ENCODE measurements around the gene CDK14. TPM values are rescaled to one million over a fixed set of nuclear protein-coding genes. Genes with fewer than 3 reads are reported as not detected.
A peak's percentile ranks its signal among the peaks of the same experiment; 100 is the strongest.

Gene CDK14
- total RNA-seq, 1 donor from 2014 or later: 58.6 TPM

DNA sequence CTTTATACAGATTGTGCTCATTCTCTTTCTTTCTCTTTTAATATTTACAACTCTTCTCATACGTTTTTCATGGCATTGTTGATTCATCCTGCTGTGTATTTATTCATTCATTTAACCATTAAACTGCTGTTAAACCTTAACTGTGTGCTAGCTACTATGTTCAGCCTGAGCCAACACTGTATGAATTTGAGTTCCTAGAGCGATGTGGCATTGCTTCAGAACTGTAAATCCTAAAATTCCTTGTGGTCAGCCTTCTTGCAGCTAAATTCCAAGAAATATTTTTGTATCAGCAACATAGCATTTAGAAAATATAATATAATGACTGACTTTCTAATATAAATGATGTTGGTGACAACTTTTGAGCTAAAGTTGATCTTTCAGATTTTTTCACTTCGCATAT is 483.4 kb downstream of the CDK14 start:
- intact Hi-C loops (cut with DNase I): no loop called here
- H3K27me3 ChIP-seq (ENCODE audit: low read depth): no peaks in the 10 kb centered on the region
- no peak overlapping the region for H3K27ac ChIP-seq
- DNase-seq (no peak), ATAC-seq (no peak)
- TF ChIP-seq, protein P1, sequence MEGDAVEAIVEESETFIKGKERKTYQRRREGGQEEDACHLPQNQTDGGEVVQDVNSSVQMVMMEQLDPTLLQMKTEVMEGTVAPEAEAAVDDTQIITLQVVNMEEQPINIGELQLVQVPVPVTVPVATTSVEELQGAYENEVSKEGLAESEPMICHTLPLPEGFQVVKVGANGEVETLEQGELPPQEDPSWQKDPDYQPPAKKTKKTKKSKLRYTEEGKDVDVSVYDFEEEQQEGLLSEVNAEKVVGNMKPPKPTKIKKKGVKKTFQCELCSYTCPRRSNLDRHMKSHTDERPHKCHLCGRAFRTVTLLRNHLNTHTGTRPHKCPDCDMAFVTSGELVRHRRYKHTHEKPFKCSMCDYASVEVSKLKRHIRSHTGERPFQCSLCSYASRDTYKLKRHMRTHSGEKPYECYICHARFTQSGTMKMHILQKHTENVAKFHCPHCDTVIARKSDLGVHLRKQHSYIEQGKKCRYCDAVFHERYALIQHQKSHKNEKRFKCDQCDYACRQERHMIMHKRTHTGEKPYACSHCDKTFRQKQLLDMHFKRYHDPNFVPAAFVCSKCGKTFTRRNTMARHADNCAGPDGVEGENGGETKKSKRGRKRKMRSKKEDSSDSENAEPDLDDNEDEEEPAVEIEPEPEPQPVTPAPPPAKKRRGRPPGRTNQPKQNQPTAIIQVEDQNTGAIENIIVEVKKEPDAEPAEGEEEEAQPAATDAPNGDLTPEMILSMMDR (IDR thresholded peaks at IDR 0.05): no peak
- no peak overlapping the region for H3K4me3 ChIP-seq
- H3K4me1 ChIP-seq: peaks cover 8% of the 10 kb centered on the region
- H3K9me3 ChIP-seq: no peaks in the 10 kb centered on the region
- H3K36me3 ChIP-seq: no peaks in the 10 kb centered on the region

DNA sequence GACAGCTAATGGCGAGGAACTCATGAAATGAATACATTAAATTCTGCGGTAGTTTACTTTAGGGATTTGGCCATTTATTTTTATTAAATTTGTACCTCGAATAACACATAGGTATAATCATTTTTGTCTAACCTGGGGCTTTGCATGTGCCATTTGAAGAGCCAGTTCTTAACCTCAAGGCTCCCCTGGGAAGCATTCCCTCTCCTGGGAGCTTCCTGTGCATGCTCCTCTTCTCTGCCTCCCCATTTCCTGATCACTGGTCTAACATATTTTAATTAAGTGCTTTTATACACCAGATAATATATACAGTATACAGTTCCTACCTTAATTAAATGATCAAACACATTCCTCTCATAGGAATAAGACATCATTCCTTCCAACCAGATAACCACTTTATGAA is 484.2 kb downstream of the CDK14 start:
- DNase-seq (no peak), ATAC-seq (no peak)
- H3K4me3 ChIP-seq: no peak overlapping the region
- no peaks in the 10 kb centered on the region for H3K36me3 ChIP-seq
- no peaks in the 10 kb centered on the region for H3K27me3 ChIP-seq (ENCODE audit: low read depth)
- intact Hi-C loops (cut with DNase I): loop anchor here (10.0 kb wide), 1 partner anchor 804 kb away; the partner anchor contains the start of gene MTERF1
- peaks cover 8% of the 10 kb centered on the region for H3K4me1 ChIP-seq
- H3K27ac ChIP-seq: no peak overlapping the region
- H3K9me3 ChIP-seq: no peaks in the 10 kb centered on the region
- TF ChIP-seq, protein P1 (IDR thresholded peaks at IDR 0.05): no peak

DNA sequence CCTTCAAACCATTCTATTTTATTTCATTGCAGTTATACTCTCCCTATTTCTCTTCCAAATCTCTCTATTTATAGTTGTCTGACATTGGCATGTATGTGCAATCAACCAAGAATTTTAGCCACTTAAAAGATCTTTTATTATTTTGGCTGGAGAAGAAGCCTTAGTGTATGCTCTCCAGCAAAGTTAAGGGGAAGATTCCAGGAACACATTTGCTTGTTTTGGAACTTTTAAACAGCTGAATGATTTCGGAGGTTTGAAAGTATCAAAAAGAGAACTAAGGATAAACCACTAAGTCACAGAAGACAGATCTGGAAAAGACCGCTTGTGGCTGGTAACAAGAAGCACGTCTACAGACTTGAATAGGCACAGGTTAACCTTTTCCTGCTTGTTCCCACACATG is 485.9 kb downstream of the CDK14 start:
- no peak overlapping the region for H3K27ac ChIP-seq
- H3K27me3 ChIP-seq (ENCODE audit: low read depth): no peaks in the 10 kb centered on the region
- TF ChIP-seq, protein P1 (IDR thresholded peaks at IDR 0.05): no peak
- no peaks in the 10 kb centered on the region for H3K36me3 ChIP-seq
- peaks cover 8% of the 10 kb centered on the region for H3K4me1 ChIP-seq
- H3K9me3 ChIP-seq: no peaks in the 10 kb centered on the region
- no peak for DNase-seq
- H3K4me3 ChIP-seq: no peak overlapping the region
- intact Hi-C loops (cut with DNase I): loop anchor here (10.0 kb wide), 1 partner anchor 803 kb away; the partner anchor contains the start of gene MTERF1
- ATAC-seq: no peak

DNA sequence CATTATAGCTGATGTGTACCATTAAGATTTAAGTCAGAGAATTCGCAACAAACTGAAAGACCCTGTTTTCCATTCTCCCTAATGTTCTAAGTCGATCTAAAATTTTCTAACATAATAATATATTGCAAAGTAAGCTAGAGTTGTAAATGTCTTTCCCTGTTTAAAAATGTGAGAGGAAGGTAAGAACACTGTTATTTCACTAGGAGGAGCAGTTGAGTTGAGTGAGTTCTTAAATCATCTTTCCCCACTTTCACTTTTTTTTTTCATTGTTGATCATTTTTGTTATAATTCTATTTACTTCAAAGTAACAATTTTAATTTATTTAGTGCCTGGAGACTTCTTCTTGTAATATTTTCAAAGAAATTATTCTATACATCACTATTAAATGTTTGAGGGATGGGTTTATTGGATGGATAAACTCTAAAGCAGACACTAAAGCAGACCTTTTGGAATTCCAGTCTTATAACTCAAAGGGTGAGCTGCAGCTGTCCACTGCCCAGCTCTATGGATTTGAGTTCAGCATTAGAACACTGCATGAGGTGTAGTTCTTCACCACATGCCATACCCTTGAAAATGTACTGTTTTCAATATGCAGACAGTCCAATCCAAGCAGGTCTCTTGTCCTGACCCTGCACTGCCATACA is 486.9 kb downstream of the CDK14 start:
- TF ChIP-seq, protein P1 (IDR thresholded peaks at IDR 0.05): peak; percentile 50
- H3K27ac ChIP-seq: no peak overlapping the region
- no peak for ATAC-seq
- no peaks in the 10 kb centered on the region for H3K9me3 ChIP-seq
- intact Hi-C loops (cut with DNase I): loop anchor here (10.0 kb wide), 1 partner anchor 802 kb away; the partner anchor contains the start of gene MTERF1
- peaks cover 8% of the 10 kb centered on the region for H3K4me1 ChIP-seq
- no peak overlapping the region for H3K4me3 ChIP-seq
- H3K27me3 ChIP-seq (ENCODE audit: low read depth): no peaks in the 10 kb centered on the region
- H3K36me3 ChIP-seq: no peaks in the 10 kb centered on the region
- DNase-seq: no peak

DNA sequence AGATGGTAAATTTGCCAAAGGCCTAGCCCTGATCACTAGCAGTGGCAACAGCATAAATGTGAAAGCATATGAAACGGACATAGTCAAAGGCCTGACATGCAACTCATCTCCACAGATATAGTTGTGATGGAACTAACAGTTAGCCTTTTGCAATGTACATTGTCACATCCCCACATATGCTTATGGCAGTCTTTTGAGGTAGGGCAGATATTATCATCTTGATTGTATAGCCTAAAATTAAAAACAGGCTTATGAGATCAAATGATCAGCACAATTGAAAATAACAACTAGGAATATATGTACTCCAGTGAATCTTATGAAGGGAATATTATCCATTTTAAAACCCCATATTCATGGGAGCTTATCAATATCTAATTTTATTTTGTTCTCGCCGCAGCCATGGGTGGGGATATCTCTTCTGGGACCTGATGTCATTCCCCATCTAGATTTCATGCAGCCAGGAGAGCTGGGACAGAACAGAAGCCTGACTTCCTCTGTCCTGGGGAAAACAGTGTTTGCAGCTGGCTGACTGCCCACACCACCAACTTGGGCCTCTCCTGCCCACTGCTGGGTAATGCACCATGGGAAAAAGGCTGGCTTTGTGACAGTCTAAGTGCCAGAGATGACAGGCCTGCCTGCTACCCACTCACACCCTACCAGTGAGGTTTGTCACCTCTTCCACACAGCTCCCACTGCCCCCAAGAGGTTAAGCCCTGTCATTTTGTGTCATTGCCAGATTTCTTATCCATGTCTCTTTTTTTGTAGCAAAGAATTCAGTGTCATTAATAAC is 487.9 kb downstream of the CDK14 start:
- TF ChIP-seq, protein P1 (IDR thresholded peaks at IDR 0.05): no peak
- Histone ChIP-seq H3K4me1 (peaks cover 8% of the 10 kb centered on the region), H3K9me3 (no peaks in the 10 kb centered on the region), H3K27me3 (ENCODE audit: low read depth) (no peaks in the 10 kb centered on the region), H3K27ac (no peak overlapping the region), H3K36me3 (no peaks in the 10 kb centered on the region), H3K4me3 (no peak overlapping the region)
- ATAC-seq: peak in 1 of 2 donors; percentile 44
- intact Hi-C loops (cut with DNase I): loop anchor here (10.0 kb wide), 1 partner anchor 801 kb away; the partner anchor contains the start of gene MTERF1
- DNase-seq: no peak

All from lower lobe of right lung (tissue), 2 donors.